GM19193 (cell line): ENCODE measurements around the gene DRD3.

Experiments
- POLR2A ChIP-seq: IDR thresholded peaks from 4 replicates; pipeline ENCODE4 v1.6.1; 2011; ENCODE audit not compliant: insufficient read depth, insufficient read length; ENCODE audit errors: extremely low read depth

Gene DRD3

DNA sequence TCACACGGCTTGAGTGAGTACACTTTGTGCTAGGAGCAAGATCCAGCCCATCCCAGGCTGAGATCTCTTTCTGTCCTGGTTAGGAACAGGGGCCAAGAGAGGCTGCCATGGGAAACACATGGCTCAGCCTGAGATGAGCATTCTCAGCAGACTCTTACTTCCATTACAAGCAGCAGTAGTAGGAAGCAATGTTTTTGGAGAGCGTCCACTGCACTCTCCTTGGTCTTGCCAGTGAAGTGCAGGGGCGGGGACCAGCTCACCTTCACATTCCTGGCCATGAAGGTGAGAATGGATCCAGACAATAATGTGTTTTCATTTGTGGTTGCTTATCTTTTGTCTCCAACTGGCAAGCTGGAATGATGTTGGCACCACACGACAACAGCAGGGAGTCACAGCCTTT is 33.8 kb upstream of the DRD3 start:
- TF ChIP-seq POLR2A, result no peak

DNA sequence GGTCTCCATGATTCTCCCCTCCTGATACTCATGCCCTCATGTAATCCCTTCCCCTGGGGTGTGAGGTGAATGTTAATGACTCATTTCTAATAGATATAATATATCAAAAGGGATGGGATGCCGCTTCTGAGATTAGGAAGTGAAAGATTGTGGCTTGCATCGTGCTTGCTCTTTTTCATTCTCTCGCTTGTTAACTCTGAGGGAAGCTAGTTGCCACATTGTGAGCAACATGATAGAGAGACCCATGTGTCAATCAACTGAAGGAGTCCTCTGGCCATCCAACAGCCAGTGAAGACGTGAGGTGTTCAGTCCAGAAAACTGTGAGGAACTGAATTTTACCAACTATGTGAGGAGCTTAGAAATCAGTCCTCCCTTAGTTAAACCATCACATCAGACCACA is 28.9 kb upstream of the DRD3 start:
- no peak for TF ChIP-seq POLR2A

DNA sequence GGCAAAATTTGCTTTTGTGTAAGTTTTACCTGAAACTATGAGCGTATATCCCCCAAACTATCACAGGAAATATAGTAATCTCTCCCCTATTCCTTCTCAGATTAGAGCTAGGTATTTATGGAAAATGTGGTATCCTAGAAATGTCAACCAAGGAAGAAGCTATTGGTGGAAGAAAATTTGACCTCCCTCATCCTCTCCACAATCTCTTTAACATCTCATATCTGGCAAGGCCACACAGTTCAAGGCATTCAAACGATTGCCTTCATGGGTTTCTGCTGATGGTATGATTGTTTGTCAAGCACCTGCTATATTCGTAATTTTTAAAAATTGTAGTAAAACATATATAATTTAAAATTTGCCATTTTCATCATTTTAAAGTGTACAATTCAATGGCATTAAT is 27.5 kb upstream of the DRD3 start:
- no peak for TF ChIP-seq POLR2A

DNA sequence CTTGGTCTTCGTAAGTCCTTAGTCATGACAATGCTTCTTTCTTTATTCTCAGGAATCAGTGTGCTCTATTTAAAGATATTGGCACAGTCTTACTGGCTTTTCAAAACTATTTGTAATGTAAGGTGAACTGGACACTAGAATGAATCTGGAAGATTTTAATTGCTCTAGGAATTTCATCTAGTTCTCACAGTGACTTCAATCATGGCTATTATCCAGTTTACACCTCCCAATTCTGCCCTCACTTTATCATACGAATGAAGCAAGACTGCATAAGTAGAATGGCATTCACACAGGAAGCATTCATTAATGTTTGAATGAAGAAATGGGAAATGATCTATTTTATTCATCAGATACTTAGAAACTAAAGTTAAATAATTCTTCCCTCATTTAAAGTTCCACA is 26.7 kb upstream of the DRD3 start:
- TF ChIP-seq POLR2A, result no peak

DNA sequence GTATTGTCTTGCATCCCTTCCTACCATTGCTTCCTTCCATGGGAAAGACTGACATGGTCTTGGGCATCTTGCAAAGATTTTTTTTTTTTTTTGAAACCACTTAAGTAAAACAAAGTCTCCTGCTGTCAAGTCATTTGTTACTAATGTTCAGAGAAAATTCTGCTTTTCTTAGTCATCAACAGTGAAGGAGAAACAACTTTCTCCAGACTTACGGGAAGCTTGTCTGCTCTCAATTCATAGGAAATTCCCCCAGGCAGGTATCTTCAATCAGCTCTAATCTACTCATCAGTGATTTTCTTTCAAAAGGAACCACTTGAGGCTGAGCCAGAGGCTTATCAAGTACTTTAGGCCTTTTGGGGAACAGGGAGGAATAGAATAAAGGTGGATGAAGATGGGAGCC is 15.9 kb upstream of the DRD3 start:
- no peak for TF ChIP-seq POLR2A

DNA sequence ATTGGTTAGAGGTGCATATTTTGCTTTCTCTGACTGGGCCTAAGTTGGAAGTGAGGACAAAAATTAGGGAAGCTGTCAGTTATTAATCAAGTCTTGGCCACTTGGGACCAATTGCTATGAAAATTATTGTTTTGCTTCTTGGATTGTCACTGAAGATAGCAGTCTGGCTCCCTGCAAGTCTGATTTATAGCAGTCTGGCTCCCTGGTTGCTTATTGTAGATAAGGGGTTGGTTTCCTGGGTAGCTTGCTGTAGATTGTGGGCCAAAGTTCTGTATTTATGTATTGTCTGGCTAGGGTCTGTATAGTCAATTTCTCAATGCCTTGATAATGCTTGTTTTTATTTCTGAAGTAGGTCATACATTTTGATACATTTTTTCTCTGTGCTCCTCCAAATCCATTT is 13.3 kb upstream of the DRD3 start:
- TF ChIP-seq POLR2A, result no peak

DNA sequence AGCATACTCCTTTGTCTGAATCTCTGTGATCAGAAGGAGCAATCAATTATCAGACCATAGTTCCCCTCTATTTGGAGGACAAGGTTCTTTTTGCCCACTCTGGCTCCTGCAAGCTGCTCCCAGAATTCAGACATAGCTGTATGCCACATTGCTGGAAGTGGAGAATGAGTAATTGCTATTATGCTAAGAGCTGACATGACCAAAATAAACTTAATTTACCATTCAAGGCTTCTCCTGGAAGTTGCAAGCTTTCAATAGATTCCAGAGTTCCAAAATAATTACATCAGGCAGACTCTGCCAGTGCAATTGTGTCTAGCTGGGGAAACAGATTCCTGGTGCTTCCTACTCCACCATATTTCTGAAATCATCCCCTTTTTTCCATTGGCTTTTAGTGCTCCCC is 7.6 kb upstream of the DRD3 start:
- no peak for TF ChIP-seq POLR2A

DNA sequence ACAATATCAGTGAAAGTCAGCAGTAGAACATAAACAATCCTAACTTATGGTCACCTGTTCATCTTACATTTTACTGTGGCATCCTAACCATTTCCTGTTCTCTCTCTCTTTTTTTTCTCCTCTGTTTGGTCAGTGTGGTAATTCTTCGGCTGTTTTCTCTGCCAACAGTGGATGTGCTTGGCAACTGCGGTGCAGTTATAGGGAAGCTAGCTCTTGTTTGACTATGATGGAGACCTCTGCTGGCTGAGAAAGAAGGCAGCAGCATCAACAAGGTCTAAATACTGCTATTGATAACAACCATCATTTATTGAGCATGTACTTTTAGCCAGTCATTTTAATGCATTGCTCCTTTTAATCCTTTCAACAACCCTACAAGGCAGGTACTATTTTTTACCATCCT is 723 bp upstream of the DRD3 start:
- TF ChIP-seq POLR2A, result no peak

DNA sequence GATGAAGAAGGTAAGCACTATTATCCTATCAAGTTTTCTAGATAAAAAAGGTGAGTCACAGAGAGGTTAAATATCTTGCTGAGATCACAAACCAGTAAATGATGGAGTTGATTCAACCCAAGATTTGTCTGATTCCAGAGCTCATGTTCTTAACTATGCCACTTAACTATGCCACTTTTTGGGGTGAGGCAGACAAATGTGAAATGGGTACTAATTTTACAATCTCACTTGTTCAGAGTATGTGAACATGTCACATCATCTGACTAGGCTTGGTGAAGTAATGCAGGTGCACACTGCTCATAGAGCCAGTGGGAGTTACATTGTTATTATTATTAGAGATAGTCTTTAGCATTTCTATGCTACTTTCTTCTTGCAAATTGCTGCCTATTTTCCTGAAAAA is 2.0 kb downstream of the DRD3 start:
- no peak for TF ChIP-seq POLR2A

DNA sequence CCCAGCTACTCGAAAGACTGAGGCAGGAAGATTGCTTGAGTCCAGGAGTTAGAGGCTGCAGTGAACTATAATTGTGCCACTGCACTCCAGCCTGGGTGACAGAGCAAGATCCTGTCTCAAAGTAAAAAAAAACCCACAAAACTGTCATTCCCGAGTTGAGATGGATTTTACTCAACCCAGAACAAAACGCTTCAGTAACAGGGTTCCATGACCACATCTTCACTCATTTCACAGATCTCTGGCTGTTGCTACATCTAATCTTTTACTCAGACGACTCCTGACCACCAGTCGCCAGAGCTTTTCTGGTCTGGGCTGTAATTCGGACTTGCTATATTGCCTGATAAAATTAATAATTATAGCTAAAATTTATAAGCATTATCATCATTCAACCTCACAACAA is 2.4 kb downstream of the DRD3 start:
- no peak for TF ChIP-seq POLR2A

DNA sequence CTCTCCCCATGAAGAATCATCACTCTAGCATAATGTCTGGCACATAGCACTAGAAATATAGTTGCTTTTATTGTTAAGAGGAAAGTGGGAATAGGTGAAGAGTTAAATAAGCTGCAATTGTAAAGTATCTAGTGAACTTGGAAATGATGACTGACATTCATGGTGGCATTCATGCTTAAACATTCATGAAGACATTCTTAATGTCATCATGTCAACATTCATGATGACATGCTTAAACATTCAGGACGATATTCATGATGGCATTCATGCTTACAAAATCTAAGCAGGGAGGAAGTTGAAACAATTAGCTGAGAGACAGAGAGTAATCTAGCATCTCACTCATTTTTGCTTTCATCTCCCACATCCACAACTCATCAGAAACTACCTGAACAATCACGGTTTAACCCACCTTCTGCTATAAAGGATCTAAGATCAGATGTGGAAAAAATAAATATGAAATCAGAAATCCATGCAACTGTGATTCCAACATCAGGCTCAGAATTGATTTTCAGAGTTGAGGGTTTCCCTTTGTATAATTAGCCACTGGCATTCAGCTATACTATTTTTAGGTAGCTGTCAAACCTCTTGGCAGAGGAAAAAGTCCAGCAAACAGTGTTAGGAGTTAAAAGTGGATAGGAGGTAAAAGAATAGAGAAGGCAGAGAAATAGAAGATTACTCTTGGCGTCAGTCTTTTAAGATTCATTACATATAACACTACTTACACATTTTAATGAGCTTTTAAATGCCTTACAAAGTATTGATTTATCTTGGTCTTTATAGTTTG is 3.5 kb downstream of the DRD3 start:
- no peak for TF ChIP-seq POLR2A

DNA sequence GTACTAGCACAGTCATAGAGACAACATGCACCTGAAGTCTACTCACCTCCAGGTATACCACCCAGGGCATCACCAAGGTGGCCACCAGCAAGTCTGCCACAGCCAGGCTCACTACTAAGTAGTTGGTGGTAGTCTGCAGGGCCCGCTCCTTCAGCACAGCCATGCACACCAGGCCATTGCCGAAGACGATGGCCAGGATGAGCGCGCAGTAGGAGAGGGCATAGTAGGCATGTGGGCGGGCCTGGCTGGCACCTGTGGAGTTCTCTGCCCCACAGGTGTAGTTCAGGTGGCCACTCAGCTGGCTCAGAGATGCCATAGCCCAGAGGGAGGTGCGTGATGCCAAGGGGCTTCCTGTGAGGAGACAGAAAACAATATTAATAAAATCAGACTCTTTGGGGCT is 7.2 kb downstream of the DRD3 start:
- no peak for TF ChIP-seq POLR2A

DNA sequence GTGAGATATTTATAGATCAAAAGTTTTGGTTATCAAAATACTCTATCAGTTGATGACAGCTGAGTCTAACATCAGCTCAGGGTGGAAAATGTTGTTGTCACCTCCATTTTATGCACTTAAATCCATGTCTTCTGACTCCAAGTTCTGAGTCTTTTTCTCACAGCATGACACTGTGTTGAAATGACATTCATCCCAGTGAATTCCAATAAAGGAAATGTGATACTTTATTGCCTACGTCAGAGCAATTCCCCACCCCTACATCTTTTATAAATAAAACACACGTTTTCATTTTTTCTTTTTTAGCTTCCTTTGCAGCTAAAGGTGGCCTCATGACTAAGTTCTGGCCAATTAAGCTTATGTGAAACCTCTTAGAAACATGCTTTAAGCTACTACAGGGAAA is 10.7 kb downstream of the DRD3 start:
- no peak for TF ChIP-seq POLR2A

DNA sequence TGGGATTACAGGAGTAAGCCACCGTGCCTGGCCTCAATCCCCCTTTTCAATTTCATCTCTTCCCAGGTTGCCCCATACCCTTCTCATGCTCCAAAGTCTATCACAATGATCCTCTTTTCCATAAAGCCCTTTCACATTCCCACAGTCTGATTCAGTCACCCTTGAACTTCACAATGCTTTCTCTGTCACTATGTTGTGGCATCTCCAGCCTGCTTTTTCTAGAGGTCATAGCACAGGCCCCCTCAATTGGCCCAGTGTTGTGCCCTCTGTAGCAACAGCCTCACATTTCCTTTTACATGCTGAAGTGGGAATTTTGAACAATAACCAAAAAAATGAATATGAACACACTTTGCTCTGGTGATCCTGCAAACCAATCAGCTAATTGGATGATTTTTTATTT is 21.5 kb downstream of the DRD3 start:
- no peak for TF ChIP-seq POLR2A

DNA sequence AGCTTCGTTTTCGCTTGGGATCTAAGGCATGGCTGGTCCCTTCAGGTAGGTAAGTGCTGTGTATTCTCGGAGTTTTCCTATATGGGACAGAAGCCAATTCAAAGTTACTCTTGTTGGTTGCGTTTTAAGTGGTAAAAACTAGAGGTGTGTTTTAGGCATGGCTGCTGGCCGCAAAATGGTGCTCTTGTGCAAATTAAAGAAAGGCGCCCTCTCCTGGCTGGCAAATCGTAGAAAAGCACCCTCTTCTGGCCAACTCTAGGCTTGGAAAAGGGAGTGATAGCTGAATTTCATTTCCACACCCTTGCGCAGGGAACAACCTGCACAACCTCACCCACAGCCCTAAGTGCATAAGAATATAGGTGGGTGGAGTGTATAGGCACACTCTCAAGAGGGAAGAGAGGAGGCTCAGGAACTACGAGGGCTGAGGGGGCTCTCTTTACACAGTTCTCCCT is 23.5 kb downstream of the DRD3 start:
- TF ChIP-seq POLR2A, result no peak

DNA sequence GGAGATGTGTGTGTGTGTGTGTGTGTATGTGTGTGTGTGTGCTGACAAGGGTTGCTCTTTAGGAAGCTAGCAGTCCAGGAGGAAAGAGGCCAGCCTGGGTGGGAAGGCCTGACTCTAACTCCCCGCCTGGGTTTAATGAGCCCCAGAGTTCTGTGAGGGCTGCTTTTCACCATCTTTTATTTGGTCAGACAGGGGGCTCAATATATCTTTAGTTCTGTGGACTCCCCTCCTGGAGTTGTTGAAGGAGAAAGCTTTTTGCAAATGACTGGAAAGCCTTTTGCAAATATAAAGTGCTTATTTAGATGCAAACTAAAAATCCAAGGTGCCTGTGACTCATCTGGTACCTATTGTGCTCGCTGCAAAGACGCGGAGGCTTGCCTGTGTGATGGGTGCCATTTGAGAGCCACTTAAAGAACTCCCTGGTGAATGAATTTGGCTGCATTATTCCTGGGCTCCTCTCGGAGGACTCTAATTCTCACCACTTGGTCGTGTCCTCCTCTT is 24.5 kb downstream of the DRD3 start:
- no peak for TF ChIP-seq POLR2A
